Measurements from ENCODE around the gene ACKR2. TPM values are rescaled to one million over a fixed set of nuclear protein-coding genes. Genes with fewer than 3 reads are reported as not detected.

Gene ACKR2
- total RNA-seq, 1 experiment from 2014 or later: 0.28 TPM

- DNase-seq (ENCODE audit: low spot score) (no peak), ATAC-seq (no peak)
- Mint-ChIP-seq H3K36me3 (no peaks in the 10 kb centered on the region), H3K9me3 (no peaks in the 10 kb centered on the region), H3K27ac (no peak overlapping the region), H3K4me1 (no peaks in the 10 kb centered on the region; the same call in 1 of the 2 replicates), H3K27me3 (ENCODE audit: low read depth) (no peaks in the 10 kb centered on the region), H3K4me3 (no peak overlapping the region)
- CTCF ChIA-PET: interaction anchor here (0.6 to 1.1 kb wide), 7 partner anchors 11 to 235 kb away, joined by 3 to 4 read pairs (median 3); no protein-coding TSS in a partner anchor
- TF ChIP-seq, protein P1, sequence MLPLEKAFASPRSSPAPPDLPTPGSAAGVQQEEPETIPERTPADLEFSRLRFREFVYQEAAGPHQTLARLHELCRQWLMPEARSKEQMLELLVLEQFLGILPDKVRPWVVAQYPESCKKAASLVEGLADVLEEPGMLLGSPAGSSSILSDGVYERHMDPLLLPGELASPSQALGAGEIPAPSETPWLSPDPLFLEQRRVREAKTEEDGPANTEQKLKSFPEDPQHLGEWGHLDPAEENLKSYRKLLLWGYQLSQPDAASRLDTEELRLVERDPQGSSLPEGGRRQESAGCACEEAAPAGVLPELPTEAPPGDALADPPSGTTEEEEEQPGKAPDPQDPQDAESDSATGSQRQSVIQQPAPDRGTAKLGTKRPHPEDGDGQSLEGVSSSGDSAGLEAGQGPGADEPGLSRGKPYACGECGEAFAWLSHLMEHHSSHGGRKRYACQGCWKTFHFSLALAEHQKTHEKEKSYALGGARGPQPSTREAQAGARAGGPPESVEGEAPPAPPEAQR (CRISPR knock-in tag; IDR thresholded peaks at IDR 0.05): no peak
- TF ChIP-seq OVOL2 (CRISPR knock-in tag; IDR thresholded peaks at IDR 0.05; ENCODE audit: borderline replicate concordance) (no peak), FOXJ3 (CRISPR knock-in tag; IDR thresholded peaks at IDR 0.05; ENCODE audit: borderline replicate concordance) (no peak), JAZF1 (CRISPR knock-in tag; IDR thresholded peaks at IDR 0.05) (no peak), NFATC4 (CRISPR knock-in tag; IDR thresholded peaks at IDR 0.05) (no peak), TEAD4 (CRISPR knock-in tag; IDR thresholded peaks at IDR 0.05) (no peak), ZBTB21 (CRISPR knock-in tag; IDR thresholded peaks at IDR 0.05; ENCODE audit: borderline replicate concordance) (no peak), ZNF416 (CRISPR knock-in tag; IDR thresholded peaks at IDR 0.05) (no peak), AR (CRISPR knock-in tag; IDR thresholded peaks at IDR 0.05) (no peak), ZNF532 (CRISPR knock-in tag; IDR thresholded peaks at IDR 0.05; ENCODE audit: borderline replicate concordance) (no peak), JUN (CRISPR knock-in tag; IDR thresholded peaks at IDR 0.05) (no peak), IRF2 (CRISPR knock-in tag; IDR thresholded peaks at IDR 0.05; ENCODE audit: borderline replicate concordance, low read depth) (no peak), KAT7 (CRISPR knock-in tag; IDR thresholded peaks at IDR 0.05; ENCODE audit: borderline replicate concordance) (no peak), SMAD3 (CRISPR knock-in tag; IDR thresholded peaks at IDR 0.05; ENCODE audit: borderline replicate concordance) (no peak), ZNF232 (CRISPR knock-in tag; IDR thresholded peaks at IDR 0.05) (no peak)
- TF ChIP-seq, protein P2, sequence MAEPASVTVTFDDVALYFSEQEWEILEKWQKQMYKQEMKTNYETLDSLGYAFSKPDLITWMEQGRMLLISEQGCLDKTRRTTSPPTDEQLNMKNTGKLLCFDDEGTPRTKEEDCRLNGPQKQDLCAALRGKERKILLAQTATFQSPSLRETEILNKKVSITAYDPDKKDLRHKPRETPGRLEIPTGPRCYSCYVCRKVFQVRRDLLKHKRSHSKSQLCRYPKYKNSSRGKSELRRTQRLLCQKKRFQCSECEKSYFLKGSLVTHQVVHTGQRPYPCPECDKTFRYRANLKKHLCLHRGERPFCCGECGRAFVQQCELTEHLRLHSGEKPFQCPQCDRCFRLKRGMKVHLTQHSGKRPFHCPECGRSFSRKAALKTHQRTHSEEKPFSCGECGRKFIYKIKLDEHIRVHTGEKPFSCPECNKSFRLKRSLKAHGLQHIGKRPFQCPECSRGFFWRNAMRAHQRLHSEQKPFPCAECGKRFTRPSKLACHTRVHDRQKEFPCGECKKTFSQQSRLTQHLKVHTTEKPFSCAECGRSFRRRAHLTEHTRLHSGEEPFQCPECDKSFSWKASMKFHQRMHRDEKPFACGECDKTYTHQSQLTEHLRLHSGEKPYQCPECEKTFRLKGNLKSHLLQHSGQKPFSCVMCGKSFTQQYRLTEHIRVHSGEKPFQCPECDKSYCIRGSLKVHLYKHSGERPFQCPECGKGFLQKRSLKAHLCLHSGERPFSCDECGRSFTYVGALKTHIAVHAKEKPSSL (CRISPR knock-in tag; conservative IDR thresholded peaks at IDR 0.05): no peak
- TF ChIP-seq, protein P3, sequence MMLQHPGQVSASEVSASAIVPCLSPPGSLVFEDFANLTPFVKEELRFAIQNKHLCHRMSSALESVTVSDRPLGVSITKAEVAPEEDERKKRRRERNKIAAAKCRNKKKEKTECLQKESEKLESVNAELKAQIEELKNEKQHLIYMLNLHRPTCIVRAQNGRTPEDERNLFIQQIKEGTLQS (CRISPR knock-in tag; conservative IDR thresholded peaks at IDR 0.05): no peak
- TF ChIP-seq, protein P4, sequence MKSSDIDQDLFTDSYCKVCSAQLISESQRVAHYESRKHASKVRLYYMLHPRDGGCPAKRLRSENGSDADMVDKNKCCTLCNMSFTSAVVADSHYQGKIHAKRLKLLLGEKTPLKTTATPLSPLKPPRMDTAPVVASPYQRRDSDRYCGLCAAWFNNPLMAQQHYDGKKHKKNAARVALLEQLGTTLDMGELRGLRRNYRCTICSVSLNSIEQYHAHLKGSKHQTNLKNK (CRISPR knock-in tag; IDR thresholded peaks at IDR 0.05): no peak
- POLR2A ChIA-PET: no interaction called here
Observed at GRCh38 chr3:42836150-42837123, 27.2 kb downstream of the ACKR2 start.
